MV-4-11 (cell line): ENCODE results near the gene DEDD.
A peak's percentile ranks its signal among the peaks of the same experiment; 100 is the strongest.

ENCODE experiments used
- DNase-seq: peaks from one replicate; lab custom pipeline; 2025; lab: John Stamatoyannopoulos, UW

The DEDD gene

DNA sequence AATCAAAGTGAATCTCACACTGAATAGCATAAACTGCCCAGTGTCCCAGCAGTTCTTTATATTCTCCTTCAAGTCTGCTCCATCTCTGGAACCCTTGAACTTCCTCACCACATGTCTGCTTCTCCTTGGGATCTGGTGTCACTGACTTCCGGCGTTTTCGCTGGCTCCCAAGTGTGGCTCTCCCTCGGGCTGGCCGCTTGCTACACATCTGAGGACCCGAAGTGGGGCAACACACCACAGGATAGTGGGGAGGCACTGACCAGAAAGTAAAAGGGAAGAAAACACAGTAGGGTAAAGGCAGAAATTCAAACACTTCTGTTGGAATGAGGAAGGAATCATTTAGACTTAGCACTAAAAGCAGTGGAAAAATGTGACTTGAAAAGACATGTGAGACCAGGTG lies 9.5 kb downstream of the DEDD start:
- DNase-seq, result no peak

GRCh38 chr1:161121834-161122233 lies 10.6 kb downstream of the DEDD start:
- DNase-seq, result peak; percentile 88

- peak; percentile 26 for DNase-seq
Measured at GRCh38 chr1:161121042-161121650, 11.3 kb downstream of the DEDD start.

GRCh38 chr1:161119092-161119903 lies 13.2 kb downstream of the DEDD start:
- DNase-seq, result peak; percentile 57

GRCh38 chr1:161117759-161118581 lies 14.5 kb downstream of the DEDD start, which contains the start of the genes NIT1 and PFDN2:
Gene NIT1, plus strand, starts transcription at chr1:161118105. Its CDS starts 72 bp downstream, at chr1:161118177.
Gene PFDN2, minus strand, starts transcription at chr1:161118037. Its CDS starts 11 bp downstream, at chr1:161118026.
- peak; percentile 63 for DNase-seq

GRCh38 chr1:161115961-161116360 lies 16.5 kb downstream of the DEDD start:
- peak; percentile 37 for DNase-seq

GRCh38 chr1:161115132-161115711 lies 17.2 kb downstream of the DEDD start:
- DNase-seq, result peak; percentile 52

- peak; percentile 15 for DNase-seq
Measured at GRCh38 chr1:161114556-161114955, 17.9 kb downstream of the DEDD start.

GRCh38 chr1:161113915-161114314 lies 18.6 kb downstream of the DEDD start:
- DNase-seq, result no peak

DNA sequence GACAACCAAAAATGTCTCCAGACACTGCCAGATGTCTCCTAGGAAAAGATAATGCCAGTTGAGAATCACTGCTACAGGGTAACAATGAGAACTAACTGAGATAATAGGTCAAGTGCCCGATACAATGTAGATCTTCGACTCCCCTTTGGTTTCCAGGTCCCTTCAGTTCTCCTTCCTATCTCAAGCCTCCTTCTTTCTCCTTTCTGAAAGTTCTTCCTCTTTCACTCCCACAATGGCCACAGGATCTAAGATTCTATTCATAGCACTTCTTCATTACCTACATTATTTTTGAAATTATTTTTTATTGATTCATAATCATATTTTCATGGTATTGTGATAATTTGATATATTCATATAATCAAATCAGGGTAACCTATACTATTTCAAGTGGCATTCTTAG lies 20.9 kb downstream of the DEDD start:
- DNase-seq, result peak; percentile 68

GRCh38 chr1:161111117-161111516 lies 21.4 kb downstream of the DEDD start:
- peak; percentile 28 for DNase-seq

GRCh38 chr1:161106431-161106830 lies 26.0 kb downstream of the DEDD start:
- peak; percentile 13 for DNase-seq

DNA sequence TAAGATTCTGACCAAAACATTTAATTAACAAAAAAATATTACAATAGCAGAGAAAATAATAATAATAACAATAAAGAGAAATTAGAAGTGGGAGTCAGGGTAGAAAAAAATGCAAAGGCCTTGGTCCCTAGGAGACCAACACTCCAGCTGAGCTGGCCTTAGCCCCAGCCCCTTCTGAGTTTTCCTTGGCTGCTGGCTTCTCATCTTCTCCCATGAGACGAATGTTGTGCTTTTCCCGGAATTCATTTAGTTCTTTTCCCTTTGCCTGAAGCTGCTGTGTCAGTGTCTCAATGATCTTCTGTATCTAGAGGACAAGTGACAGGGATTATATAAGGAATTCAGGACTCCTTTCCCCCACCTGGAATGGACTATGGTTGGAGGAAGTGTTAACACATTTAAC lies 31.9 kb downstream of the DEDD start:
- no peak for DNase-seq

GRCh38 chr1:161099090-161099802 lies 33.2 kb downstream of the DEDD start:
- no peak for DNase-seq

- DNase-seq, result no peak
Measured at GRCh38 chr1:161098210-161099068, 34.0 kb downstream of the DEDD start, which contains the start of gene KLHDC9. Gene KLHDC9, plus strand, starts transcription at chr1:161098361. Its CDS starts 175 bp downstream, at chr1:161098536.

DNA sequence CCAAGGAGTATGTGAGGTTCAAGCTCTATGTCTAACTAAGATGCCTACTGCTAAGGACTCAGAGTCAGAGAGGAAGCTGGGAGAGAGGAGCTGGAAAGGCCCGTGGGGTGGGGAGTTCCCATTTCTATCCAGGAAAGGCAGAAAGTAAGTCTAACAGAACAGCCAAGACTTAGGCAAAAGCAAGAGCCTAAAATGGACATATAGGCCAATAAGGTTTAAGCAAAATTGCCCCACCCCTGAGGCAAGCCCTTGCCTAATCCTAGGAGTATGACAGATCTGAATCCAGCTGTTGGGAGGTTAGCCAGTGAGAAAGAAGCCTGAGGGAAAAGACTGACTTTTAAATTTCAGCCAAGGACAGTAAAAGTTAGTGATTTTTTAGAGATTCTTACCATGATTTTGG lies 35.9 kb downstream of the DEDD start:
- DNase-seq, result peak; percentile 59

DNA sequence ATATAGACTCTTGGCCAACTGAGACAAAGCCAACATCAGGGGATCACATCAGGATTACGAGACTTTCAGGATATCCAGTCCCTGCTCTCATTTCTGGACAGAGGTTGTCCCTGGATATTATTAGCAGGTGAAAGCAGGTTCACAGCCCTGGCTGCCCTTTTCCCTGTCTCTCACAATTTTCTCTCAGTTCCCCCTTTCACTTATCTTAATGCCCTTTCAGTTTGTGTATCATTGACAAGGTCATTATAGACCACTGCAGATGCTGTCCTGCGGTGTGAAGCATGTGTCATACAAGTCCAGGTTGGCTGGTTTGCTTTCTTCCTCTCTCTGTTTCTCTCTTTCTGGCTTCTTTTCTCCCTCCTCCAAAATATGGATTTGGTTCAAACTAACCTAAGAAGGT lies 36.5 kb downstream of the DEDD start:
- DNase-seq, result peak; percentile 27

DNA sequence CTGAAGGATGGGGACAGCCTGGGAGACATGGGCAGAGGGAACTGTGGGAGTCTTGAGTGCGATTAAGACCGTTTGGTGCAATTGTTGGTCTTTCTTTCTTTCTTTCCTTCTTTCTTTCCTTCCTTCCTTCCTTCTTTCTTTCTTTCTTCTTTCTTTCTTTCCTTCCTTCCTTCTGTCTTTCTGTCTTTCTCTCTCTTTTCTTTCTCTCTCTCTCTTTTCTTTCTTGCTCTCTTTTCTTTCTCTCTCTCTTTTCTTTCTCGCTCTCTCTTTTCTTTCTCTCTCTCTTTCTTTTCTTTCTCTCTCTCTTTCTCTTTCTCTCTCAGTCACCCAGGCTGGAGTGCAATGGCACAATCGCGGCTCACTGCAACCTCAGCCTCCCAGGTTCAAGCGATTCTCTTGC lies 37.2 kb downstream of the DEDD start:
- no peak for DNase-seq

GRCh38 chr1:161094481-161094880 lies 38.0 kb downstream of the DEDD start:
- no peak for DNase-seq

- DNase-seq, result no peak
Measured at GRCh38 chr1:161092621-161093028, 39.8 kb downstream of the DEDD start.
